Endothelial cell of hepatic sinusoid (primary cell): Measurements from ENCODE around the gene ZNF639.

Source experiments
- in situ Hi-C: cut with HindIII; loops from 2 replicates; pipeline ENCODE4 v1.10.0; 2017; ENCODE audit warnings: low sequenced_read_pairs

Gene ZNF639

DNA sequence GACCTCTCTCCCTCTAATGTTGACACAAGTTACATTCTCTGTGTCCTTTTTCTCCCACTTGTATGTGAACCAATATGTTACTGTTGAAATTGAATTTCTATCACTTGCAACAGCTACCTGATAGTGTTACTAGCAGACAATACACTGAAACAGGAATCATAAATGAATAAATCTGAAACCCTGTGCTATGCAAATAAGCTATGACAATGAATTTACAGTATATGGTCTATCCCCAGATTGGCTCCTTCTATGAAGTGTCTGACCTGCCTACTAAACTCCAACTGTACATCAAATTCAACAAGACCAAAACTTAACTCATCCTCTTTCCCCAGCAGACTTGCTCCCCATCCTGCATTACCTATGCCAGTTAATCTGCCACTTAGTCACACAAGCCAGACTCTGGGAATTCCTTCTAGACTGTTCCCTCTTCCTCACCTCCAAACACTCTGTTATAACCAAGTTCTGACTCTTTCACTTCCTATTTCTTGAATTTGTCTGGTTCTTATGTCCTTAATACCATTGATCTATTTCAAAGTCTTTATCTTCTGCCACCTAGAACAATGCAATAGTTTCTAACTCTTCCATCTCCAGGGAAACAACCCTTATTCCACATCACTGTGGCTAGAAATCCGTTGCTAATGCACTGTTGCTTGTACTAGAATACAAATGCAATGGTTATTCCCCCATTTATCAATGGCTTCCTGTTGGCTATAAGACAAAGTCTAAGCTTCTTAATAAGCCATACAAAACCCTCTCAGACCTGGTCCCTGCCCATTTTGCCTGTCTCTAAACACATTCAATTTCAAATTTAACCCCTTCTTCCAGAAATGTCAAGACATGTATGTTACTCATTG lies 13.4 kb upstream of the ZNF639 start:
- in situ Hi-C loops = no loop called here

DNA sequence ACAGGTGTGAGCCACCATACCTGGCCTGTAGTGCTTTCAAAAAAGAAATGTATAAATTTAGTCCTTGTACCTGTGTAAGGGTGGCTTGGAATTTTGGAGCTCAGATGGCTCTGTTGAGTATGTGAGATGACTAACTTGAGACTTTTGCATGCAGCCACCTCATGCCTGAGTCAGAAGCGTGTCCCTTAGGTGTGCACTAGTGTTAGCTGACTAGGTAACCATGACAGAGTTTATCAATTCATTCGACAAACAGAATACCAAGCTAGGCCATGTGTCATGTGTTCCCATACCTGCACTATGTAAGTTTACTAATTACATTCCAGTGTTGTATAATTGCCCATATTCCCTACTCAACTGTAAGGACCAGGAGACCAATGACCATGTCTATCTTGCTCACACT lies 4.0 kb upstream of the ZNF639 start:
- in situ Hi-C loops = loop anchor here (5.0 kb wide), 1 partner anchor 137 kb away; no protein-coding TSS in a partner anchor

DNA sequence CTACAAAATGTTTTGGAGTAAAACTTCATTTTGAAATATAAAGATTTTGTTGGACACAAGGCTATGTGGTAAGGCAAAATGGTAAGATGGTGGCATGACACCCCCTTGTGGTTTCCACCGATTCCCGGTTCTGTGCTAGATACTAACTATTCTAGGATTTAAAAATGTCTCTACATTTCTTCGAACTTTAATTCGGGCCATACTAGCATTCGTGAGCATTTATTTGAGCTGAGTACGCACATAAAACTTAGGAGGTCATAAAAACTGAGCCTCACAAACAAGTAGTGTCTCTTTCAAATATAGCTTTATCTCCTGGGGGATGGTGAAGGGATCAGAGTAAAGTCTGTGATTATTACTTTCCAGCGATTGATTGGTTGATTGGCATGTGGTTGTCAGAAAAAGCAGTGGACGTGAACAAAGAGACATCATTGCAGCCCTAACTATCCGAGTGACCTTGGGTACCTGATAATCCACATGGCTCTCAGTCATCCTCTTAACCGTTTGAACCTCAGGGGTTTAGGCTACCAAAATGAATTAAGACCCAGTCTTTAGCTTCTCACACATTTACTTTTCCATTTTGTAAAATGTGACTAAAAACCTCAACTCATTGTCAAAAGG lies 1.1 kb upstream of the ZNF639 start:
- in situ Hi-C loops = no loop called here

DNA sequence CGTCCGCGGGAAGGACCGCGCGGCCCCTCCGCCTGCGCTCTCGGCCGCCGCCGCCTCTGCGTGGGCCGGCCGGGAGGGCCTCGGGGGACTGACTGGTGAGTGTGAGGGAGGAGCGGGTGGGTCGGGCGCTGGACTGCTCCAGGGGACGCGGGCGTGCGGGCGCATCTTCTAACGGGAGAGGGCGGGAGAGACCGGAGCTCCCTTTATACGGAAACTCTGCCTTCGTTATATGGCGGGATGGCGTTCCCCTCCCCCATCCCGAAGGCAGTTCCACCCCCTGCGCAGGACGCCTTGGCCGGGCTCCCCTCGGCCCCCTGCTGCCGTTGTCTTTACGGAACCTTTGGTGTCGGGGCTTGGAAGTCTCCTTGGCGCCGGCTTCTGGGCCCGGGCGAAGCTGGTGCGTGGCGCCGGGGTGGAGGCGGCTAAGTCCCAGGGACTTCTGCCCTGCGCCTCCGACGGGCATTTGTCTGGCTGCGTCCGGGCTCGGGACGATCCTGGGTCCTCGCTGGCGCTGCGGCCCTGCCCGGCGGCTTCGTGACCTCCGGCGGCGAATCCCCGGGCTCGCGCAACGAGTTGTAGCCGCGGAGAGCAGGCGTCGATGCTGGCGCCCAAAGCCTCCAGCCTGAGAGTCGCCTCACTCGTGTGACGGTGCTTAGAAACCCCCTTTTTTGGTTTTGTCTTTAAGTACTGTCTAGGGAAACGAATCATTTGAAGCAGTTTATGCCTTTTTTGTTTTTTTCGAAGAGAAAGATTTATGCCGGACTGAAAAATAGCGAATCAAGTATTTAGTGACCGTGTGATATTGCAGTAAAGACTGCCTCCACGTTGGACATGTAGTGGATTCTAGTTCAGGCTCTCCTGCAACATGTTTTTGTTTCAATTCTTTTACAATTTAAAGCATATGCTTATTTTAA lies 623 bp downstream of the ZNF639 start:
- in situ Hi-C loops = no loop called here

DNA sequence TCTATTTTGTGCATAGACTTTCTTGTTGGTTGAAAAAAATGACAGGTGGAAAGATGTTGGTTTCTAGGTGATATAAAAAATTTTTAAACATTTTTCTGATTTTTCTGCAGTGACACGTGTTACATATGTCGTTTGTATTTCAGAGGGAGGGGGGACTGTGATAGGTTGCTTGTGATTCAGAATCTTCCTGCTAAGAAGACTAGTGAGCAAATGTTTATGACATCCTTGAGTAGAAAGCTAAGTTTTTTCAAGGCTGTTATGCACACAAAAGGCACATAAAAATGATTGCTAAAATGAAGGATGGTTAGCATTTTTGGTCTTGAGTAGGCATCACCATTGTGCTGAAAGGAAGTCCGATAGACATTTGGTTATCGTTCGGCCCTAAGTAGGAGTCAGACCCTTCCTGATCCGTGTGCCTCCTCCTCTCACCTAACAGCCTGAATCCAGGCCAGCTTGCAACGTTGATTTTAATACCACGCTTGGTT lies 1.5 kb downstream of the ZNF639 start:
- in situ Hi-C loops = no loop called here

DNA sequence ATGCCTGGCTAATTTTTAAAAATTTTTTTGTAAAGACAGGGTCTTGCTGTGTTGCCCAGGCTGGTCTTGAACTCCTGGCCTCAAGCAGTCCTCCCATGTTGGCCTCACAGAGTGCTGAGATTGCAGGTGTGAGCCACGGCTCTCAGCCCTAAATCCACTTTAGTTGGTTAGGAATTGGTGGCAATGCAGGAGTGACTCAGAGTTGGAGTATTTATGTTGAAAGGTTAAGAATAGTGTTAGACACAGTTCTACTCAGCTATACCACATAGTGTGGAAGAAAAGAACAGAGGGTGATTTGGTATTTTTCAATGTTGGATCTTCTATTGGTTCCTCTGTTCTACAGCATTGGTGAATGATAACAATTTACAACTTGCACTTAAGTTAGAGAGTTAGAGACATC lies 7.6 kb downstream of the ZNF639 start:
- in situ Hi-C loops = no loop called here

DNA sequence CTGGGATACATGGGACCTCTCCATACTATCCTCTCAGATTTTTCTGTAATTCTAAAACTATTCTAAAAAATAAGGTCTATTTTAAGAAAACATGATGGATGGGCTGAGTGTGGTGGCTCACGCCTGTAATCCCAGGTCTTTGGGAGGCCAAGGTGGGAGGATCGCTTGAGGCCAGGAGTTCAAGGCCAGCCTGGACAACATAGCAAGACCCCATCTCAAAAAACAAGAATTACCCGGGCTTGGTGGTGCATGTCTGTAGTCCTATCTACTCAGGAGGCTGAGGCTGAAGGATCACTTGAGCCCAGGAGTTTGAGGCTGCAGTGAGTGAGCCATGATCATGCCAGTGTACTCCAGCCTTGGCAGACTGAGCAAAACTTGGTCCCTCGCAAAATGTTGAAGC lies 9.4 kb downstream of the ZNF639 start:
- in situ Hi-C loops = no loop called here

DNA sequence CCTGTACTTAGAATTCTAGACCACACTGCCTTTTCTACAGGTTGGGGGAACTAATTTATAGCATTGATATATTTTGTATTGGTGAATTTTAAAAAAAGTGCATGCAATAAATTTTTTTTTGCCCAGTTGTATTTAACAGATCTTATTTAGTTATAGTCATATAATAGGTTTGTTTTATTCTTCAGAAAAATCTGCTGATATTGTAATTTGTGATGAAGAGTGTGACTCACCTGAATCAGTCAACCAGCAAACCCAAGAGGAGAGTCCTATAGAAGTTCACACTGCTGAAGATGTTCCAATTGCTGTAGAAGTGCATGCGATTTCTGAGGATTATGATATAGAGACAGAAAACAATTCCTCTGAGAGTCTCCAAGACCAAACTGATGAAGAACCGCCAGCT lies 10.3 kb downstream of the ZNF639 start:
- in situ Hi-C loops = no loop called here

DNA sequence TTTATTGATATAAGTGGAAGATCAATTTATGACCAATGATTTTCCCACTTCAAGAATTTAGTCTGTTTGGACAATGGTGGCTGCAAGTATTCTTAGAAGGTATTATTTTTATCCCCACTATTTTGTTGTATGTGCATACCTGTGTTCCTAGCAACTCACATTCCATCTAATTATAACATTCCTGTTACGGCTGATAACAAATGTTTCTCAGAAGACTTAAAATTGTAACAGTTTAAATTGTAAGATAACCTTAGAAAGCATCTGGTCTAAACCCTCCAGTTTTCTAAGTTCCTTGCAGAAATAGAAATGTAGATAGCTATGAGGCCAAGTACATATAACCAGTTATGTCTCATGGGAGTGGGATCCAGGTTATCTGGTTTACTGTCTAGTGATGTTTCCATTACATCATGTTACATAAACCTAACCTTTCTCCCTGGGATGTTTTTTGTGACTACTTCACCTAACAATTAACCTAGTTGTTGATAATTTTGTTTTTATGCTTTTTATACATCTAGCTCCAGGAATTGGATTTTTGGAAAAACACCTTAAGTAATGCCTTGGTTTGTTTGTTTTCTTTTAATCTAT lies 13.6 kb downstream of the ZNF639 start:
- in situ Hi-C loops = no loop called here

DNA sequence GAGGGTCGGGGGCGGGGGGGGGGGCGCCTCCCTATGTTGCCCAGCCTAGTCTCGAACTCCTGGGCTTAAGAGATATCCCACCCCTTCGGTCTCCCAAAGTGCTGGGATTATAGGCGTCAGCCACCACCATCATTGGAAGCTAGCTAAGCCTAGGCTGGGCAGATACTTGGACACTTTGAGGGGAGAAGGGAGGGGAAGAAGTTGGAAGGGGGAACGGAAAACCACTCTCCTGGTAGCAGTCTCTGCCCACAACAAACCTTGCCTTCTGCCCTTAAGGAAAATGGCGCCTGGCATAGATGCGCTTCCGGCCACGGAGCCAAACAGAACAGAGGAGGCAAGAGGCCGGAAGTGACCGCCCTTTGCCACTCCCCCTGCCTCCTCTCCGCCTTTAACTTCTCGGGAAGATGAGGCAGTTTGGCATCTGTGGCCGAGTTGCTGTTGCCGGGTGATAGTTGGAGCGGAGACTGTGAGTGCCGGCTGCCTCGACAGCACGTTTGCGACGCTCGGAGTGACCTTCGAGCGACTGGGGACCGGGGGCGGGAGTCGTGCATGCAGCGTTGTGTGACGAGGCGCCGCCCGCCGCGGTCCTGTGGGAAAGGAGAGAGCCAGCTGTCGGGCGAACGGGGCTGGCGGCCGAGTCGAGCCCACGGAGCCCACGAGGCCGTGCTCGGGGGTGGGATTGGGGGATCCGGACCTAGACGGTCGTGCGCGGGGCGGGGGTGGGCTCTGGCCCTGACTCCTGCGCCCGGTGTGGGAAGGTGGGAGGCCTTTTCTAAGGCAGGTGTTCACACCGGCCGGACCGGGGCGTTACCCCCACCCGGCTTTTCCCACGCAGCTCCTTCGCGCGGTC lies 24.7 kb downstream of the ZNF639 start, which contains the start of gene MFN1:
Gene MFN1, plus strand, starts transcription at position 365 of the 850 bp plus-strand sequence. CDS start 1,143 bp downstream, outside the sequence.
- in situ Hi-C loops = no loop called here

DNA sequence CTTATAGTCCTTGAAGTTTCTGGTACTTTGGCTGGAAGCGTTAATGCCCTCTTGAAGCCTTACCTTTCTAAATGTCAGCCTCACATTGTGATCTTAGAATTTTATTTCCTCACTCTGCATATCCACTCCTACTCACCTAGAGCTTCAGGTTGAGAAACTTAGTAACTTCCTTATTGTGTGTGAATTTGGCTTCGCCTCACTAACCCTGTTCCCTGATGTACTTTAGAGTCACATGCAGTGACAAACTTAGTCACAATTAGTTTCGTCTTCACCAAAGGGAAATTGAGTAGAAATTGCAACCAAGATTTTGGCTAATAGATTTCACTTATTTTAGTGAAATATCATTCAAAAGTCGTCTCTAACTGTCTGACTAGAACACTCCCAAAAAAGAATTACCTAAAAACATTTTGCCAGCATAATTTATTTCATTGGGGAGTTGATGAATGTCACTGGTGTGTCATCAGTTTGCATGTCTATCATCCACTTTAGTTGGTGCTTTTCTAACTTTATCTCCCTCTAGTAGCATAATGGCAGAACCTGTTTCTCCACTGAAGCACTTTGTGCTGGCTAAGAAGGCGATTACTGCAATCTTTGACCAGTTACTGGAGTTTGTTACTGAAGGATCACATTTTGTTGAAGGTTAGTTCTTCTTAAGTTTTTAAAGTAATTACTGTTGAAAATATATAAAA lies 25.6 kb downstream of the ZNF639 start:
- in situ Hi-C loops = no loop called here

DNA sequence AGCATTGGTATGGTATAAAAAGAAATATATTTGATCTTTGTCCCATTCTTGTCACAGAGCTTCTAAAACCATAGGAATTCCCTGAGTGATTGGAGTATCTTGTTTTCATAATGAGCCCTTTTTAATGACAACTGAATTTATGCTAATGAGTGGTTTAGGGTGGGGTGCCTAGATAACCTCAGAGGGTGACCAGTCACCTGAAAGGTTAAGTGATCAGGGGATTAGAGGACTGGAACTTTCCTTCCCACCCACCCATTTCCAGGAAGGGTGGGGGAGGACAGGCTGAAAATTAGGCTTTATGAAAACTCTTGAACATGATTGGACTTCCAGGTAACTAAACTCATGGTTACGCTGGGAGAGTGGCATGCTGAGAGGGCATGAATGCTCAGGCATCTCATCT lies 33.2 kb downstream of the ZNF639 start:
- in situ Hi-C loops = no loop called here

DNA sequence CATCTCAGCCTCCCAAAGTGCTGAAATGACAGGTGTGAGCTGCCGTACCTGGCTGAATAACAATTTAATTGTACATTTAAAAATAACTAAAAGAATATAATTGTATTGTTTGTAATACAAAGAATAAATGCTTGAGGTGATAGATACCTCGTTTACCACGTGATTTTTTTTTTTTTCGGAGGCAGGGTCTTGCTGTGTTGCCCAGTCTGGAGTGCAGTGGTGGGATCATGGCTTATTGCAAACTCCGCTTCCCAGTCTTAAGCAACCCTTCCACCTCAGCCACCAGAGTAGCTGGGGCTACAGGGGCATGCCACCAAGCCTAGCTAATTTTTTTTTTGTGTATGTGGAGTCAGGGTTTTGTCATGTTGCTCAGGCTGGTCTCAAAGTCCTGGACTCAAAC lies 40.5 kb downstream of the ZNF639 start:
- in situ Hi-C loops = no loop called here

DNA sequence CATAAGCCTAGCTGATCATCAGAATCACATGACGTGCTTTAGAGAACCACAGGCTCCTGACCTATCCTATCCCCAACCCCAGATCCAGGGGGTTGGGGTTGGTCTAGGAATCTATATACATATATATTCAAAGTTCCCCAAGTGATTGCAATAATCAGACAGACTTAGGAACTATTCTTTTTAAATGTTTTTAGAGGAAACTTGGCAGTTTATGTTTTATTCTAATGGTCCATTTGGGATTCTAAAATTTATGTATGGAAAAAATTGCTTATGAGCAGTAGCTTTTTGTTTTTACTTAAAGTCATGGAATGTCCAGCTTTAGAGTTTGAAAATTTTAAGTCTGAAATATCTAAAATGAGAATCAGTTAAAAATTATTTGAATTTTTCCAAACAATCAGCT lies 46.8 kb downstream of the ZNF639 start:
- in situ Hi-C loops = no loop called here

DNA sequence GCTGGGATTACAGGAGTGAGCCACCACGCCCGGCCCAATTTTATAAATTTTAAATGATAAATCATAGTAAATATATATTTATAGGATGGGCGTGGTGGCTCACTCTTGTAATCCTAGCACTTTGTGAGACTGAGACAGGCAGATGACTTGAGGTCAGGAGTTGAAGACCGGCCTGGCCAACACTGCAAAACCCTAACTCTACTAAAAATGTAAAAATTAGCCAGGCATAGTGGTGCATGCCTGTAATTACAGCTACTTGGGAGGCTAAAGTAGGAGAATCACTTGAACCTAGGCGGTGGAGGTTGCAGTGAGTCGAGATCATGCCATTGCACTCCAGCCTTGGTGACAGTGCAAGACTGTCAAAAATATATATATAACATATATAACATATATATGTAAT lies 51.1 kb downstream of the ZNF639 start:
- in situ Hi-C loops = no loop called here

DNA sequence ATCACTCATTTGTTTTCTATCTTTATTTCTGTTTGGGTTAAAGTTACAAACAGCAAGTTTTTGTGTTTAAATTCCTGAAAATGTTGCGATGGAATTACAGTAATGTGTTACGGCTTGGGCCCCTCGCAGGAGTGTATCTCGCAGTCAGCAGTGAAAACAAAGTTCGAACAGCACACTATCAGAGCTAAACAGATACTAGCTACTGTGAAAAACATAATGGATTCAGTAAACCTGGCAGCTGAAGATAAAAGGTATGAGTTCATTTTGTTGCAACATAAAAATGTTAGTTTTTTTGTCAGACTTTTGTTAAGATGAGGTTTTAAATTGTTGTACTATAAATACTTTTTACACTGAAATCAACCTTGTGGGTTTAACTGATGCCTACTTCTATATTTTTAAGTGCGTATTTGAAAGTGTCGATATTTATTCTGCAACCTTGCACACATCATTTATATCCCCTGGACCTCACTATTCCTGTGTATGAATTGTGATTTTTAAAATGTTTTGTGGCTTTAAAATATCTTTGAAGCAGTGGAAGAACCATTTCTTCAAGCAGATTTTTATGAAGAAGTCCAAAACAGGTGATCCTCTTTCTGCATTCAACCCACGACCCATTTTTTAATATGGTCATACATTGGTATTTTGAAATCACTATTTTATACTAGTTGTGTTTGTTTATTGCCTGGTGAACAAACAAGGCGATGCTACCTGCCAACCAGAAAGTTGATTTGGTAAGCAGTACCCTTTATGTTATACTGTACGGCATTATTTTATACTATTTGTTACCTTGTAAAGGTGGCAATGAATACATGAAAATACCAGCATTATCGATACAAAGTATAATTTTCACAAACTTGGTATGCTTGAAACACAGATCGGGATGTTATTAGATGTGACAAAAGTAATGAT lies 52.5 kb downstream of the ZNF639 start:
- in situ Hi-C loops = no loop called here

DNA sequence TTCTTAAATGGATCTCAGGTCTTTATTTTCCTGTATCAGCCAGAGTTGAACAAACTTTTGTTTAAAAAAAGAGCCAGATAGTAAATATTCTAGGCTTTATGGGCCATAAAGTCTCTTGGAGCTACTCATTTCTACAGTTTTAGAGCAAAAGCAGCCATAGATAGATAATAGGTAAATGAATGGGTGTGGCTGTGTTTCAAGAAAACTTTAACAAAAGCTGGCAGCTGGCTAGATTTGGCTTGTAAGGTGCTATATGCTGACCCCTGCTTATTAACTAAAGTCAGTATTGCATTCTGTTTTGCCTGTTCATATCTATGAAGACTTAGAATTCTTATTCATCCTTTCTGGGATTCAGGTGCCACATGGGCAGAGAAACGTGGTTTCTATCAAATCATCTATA lies 53.6 kb downstream of the ZNF639 start:
- in situ Hi-C loops = no loop called here
